ENCODE measurements around the gene HSPA1B. TPM values are rescaled to one million over a fixed set of nuclear protein-coding genes. Genes with fewer than 3 reads are reported as not detected.

HSPA1B gene
- total RNA-seq, 3 donors from 2014 or later: 172 to 254 (median 200) TPM

DNA sequence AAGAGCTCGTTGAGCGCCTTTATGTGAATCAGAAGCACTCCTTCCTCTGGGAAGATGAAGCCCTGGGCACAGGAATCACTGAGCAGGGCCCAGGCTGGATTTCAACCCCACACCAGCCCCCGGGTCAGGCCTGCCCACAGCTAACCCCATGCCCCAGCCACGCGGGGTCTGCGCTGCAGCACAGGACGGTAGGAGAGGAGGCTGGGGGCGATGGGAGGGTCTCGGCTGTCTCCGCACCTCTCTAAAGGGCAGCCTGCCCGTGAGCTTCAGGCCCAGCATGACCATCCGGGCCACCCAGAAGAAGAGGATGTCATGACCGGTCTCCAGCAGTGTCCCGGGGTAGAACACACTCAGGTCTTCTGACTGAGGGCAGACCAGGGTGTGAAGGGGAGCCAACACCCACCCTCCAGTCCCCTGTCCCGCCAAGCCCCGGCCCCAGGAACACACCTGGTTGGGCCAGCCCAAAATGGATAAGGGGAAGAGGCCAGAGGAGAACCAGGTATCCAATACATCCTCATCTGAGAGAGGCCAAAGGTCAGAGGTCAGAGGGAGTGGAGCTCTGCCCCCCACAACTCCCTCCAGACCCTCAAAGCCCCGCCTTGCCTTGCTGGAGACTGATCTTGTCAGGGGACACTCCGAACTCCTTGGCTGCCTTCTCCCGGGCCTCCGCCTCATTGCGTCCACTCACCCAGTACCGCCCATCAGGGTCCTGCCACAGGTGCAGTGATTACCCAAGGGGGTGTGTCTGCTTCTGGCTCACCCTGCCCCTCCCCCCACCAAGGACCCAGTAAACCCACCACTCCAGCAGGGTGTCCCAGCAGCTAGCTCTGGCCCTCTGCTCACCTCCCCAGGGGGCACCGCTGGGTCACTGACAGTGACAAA, 46.1 kb upstream of the HSPA1B start:
- no peak for DNase-seq
- Histone ChIP-seq H3K4me3 (no peak overlapping the region), H3K9me3 (no peaks in the 10 kb centered on the region), H3K4me1 (ENCODE audit: low read depth) (peaks cover 10% of the 10 kb centered on the region), H3K36me3 (ENCODE audit: low read depth) (peaks cover 3% of the 10 kb centered on the region)
- intact Hi-C loops (cut with DNase I, micrococcal nuclease): no loop called here
- no peak for TF ChIP-seq CTCF (IDR thresholded peaks at IDR 0.05)
- no peak for ATAC-seq

GRCh38 chr6:31782126-31782855, 45.2 kb upstream of the HSPA1B start:
- H3K9me3 ChIP-seq: no peaks in the 10 kb centered on the region
- intact Hi-C loops (cut with DNase I, micrococcal nuclease): no loop called here
- DNase-seq: no peak
- peaks cover 3% of the 10 kb centered on the region for H3K36me3 ChIP-seq (ENCODE audit: low read depth)
- no peak overlapping the region for H3K4me3 ChIP-seq
- no peak for TF ChIP-seq CTCF (IDR thresholded peaks at IDR 0.05)
- ATAC-seq: no peak
- peaks cover 2% of the 10 kb centered on the region for H3K4me1 ChIP-seq (ENCODE audit: low read depth)

DNA sequence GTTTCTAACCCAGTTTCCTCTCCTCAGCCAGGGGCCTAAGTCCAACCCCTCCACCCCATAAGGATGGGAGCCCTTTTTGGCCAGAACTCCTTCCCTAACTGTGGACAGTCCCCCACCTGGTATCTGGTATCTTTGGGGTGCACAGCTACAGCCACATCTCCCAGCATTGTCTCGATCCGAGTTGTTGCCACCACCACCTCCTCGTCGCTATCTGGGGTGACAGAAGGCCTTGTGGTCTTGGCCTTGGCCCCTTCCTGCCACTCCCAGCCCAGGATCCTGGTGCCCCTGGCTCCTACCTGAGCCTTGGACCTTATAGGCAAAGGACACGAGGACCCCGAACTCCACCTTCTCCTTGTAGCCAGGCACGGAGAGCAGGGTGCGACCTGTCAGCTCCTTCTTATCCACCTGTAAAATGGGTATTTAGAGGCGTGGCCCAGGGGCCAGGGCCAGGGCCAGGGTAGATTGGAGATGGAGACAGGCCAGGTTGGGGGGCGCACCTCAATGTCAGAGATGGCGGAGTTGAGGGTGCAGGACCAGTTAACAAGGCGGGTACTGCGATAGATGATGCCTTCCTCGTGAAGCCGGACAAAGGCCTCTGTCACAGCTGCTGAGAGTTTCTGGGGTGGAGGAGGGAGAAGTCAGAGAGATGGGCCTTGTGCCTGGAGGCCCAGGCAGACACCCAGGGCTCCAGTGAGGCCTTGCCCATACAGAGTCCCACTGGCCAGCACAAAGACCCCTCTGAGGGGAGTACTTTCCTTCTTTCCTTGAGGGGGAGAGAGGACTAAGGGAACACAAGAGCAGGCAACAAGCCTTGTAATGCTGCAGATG, 43.2 kb upstream of the HSPA1B start:
- H3K4me1 ChIP-seq (ENCODE audit: low read depth): no peaks in the 10 kb centered on the region
- H3K4me3 ChIP-seq: no peak overlapping the region
- H3K9me3 ChIP-seq: no peaks in the 10 kb centered on the region
- DNase-seq: no peak
- no peak for TF ChIP-seq CTCF (IDR thresholded peaks at IDR 0.05)
- H3K36me3 ChIP-seq (ENCODE audit: low read depth): peaks cover 3% of the 10 kb centered on the region
- intact Hi-C loops (cut with DNase I, micrococcal nuclease): no loop called here
- no peak for ATAC-seq

DNA sequence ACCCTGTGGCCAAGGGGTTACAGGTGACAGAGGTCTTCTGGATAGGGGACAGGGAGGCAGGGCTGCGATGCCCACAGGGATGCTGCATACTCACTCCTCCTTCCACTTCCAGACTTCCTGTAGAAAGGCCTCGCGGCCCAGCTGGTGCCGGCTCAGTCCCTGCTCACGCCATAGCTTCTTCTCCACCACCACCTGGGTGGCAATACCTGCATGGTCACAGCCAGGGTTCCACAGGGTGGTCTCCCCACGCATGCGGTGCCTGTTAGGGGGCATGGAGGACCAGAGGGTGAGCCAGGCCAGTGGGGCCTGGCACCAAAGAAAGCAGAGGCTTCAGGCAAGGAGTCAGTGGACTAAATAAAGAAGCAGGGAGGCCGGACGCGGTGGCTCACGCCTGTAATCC, 42.1 kb upstream of the HSPA1B start:
- no peak overlapping the region for H3K4me3 ChIP-seq
- H3K4me1 ChIP-seq (ENCODE audit: low read depth): no peaks in the 10 kb centered on the region
- H3K36me3 ChIP-seq (ENCODE audit: low read depth): peaks cover 3% of the 10 kb centered on the region
- H3K9me3 ChIP-seq: no peaks in the 10 kb centered on the region
- intact Hi-C loops (cut with DNase I, micrococcal nuclease): no loop called here
- TF ChIP-seq CTCF (IDR thresholded peaks at IDR 0.05): no peak
- no peak for ATAC-seq
- DNase-seq: no peak

GRCh38 chr6:31791324-31792089, 36.0 kb upstream of the HSPA1B start:
- DNase-seq (peak in 1 of 3 donors; percentile 72), ATAC-seq (no peak)
- Histone ChIP-seq H3K4me1 (ENCODE audit: low read depth) (peaks cover 15% of the 10 kb centered on the region), H3K9me3 (no peaks in the 10 kb centered on the region), H3K36me3 (ENCODE audit: low read depth) (peaks cover 5% of the 10 kb centered on the region), H3K4me3 (no peak overlapping the region)
- intact Hi-C loops (cut with DNase I, micrococcal nuclease): no loop called here
- TF ChIP-seq CTCF (IDR thresholded peaks at IDR 0.05): peak; percentile 31

Measured in mucosa of descending colon (tissue), 3 donors.